Measurements from ENCODE around the gene PRR11.

PRR11 gene

DNA sequence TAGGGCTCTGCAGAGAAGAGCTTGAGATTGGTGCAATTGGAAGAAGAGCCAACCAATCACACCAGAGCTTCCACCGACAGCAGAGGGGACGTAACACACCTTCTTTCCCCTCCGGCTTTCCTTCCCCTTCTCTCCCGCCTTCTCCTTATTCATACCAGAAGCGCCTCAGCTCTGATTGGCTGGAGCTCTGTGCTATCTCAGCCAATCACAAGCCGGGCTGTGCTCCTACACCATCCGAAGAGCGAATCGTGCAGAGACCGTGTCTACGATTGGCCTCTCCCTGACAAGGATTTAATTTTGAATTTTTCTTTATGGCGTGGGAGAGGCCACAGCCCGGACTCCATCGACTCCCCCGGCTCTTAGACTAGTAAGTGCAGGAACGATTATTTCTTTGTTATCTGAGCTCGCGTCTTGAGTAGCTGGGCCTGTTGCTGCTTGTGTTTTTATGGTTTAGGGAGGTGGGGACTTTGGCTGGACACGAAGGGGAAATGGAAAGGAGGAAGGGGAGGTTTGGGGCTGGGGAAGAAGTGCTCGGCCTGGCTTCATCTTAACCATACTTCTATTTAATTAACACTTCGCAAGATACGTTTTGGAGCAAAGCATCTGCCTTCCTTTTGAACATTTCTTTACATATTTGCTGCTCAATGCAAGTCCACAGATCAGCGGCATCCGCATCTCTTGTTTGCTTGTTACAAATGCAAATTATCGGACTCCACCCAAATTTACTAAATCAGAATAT lies at the start of gene PRR11:
Gene PRR11, plus strand, starts transcription at position 308 of the 739 bp plus-strand sequence. CDS start 14,007 bp downstream, outside the sequence.
- Histone ChIP-seq H3K27ac (ENCODE audit: low read depth in 2 of 2, low read length in 2 of 2) (peak within 1 kb of the TSS; percentile 77 to 81), H3K9me3 (ENCODE audit: control insufficient read depth in 2 of 2, low read length in 2 of 2) (no peaks in the 10 kb centered on the region), H3K9ac (ENCODE audit: low read depth in 1 of 2, low read length in 2 of 2) (peak within 1 kb of the TSS; percentile 59 to 71), H3K4me3 (ENCODE audit: low read length in 2 of 2) (peak within 1 kb of the TSS; percentile 96), H3K36me3 (ENCODE audit: control insufficient read depth in 2 of 2, insufficient read depth in 2 of 2, low read length in 2 of 2) (no peaks in the 10 kb centered on the region), H3K27me3 (ENCODE audit: control insufficient read depth in 2 of 2, insufficient read depth in 2 of 2, low read length in 2 of 2) (no peaks in the 10 kb centered on the region), H3K4me1 (ENCODE audit: control insufficient read depth in 2 of 2, insufficient read depth in 2 of 2, low read length in 2 of 2) (peaks cover 3 to 10% of the 10 kb centered on the region in 2 donors)

GRCh38 chr17:59105852-59106462 lies 49.6 kb upstream of the PRR11 start:
- peak overlapping the region; percentile 84 to 89 for H3K27ac ChIP-seq (ENCODE audit: low read depth in 2 of 2, low read length in 2 of 2)
- H3K4me3 ChIP-seq (ENCODE audit: low read length in 2 of 2): peak overlapping the region; percentile 80 to 96
- H3K4me1 ChIP-seq (ENCODE audit: control insufficient read depth in 2 of 2, insufficient read depth in 2 of 2, low read length in 2 of 2): peaks cover 11 to 13% of the 10 kb centered on the region in 2 donors
- H3K9me3 ChIP-seq (ENCODE audit: control insufficient read depth in 2 of 2, low read length in 2 of 2): no peaks in the 10 kb centered on the region
- H3K36me3 ChIP-seq (ENCODE audit: control insufficient read depth in 2 of 2, insufficient read depth in 2 of 2, low read length in 2 of 2): no peaks in the 10 kb centered on the region
- H3K27me3 ChIP-seq (ENCODE audit: control insufficient read depth in 2 of 2, insufficient read depth in 2 of 2, low read length in 2 of 2): no peaks in the 10 kb centered on the region
- peak overlapping the region; percentile 75 to 87 for H3K9ac ChIP-seq (ENCODE audit: low read depth in 1 of 2, low read length in 2 of 2)

DNA sequence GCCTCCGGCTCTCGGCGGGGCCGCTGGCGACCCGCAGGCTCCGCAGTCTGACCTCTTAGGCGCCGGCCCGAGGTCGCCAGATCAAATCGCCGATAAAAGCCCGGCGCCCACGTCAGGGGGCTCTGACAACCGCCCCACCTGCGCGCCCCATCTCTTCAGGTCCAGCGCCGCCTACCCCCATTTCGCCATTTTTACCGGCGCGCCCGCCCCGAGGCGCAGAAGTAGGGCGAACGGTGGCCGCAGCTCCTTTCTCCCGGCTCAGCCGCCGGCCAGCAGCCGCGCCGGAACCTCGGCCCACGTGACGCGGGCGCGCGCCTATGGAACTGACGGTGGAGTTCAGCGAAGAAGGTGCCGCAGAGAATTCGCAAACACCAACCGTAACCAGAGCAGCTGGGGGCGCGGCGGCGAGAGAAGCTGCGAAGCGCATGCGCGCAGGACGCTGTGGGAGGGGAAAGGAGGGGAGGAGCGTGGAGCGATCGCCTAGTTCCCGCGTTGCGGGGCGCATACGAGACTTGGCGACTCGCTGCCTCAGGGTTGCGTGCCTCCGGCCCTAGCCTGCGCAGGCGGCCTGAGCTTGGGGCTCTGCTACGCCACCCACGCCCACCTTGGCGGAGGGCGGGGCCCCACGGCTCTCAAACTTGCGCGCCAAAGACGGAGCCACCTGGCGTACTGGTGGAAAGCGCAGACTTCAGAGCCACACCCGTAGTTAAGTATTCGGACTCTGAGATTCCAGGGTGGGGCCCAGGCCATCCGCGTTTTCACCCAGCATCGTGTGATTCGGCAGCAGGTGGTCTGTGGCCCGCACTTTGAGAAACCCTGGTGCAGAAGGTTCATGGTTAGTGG lies 48.9 kb upstream of the PRR11 start, which contains the start of gene TRIM37:
Gene TRIM37, minus strand, starts transcription at position 418 of the 843 bp plus-strand sequence. CDS start 419 bp downstream, outside the sequence.
- peak within 1 kb of the TSS; percentile 82 to 87 for H3K9ac ChIP-seq (ENCODE audit: low read depth in 1 of 2, low read length in 2 of 2)
- H3K27ac ChIP-seq (ENCODE audit: low read depth in 2 of 2, low read length in 2 of 2): peak within 1 kb of the TSS; percentile 84 to 89
- no peaks in the 10 kb centered on the region for H3K36me3 ChIP-seq (ENCODE audit: control insufficient read depth in 2 of 2, insufficient read depth in 2 of 2, low read length in 2 of 2)
- H3K9me3 ChIP-seq (ENCODE audit: control insufficient read depth in 2 of 2, low read length in 2 of 2): no peaks in the 10 kb centered on the region
- no peaks in the 10 kb centered on the region for H3K27me3 ChIP-seq (ENCODE audit: control insufficient read depth in 2 of 2, insufficient read depth in 2 of 2, low read length in 2 of 2)
- H3K4me1 ChIP-seq (ENCODE audit: control insufficient read depth in 2 of 2, insufficient read depth in 2 of 2, low read length in 2 of 2): peaks cover 11 to 13% of the 10 kb centered on the region in 2 donors
- peak within 1 kb of the TSS; percentile 80 to 96 for H3K4me3 ChIP-seq (ENCODE audit: low read length in 2 of 2)

GRCh38 chr17:59107306-59107670 lies 48.3 kb upstream of the PRR11 start:
- Histone ChIP-seq H3K4me1 (ENCODE audit: control insufficient read depth in 2 of 2, insufficient read depth in 2 of 2, low read length in 2 of 2) (peaks cover 11 to 13% of the 10 kb centered on the region in 2 donors), H3K27me3 (ENCODE audit: control insufficient read depth in 2 of 2, insufficient read depth in 2 of 2, low read length in 2 of 2) (no peaks in the 10 kb centered on the region), H3K9me3 (ENCODE audit: control insufficient read depth in 2 of 2, low read length in 2 of 2) (no peaks in the 10 kb centered on the region), H3K27ac (ENCODE audit: low read depth in 2 of 2, low read length in 2 of 2) (peak overlapping the region; percentile 84 to 89), H3K9ac (ENCODE audit: low read depth in 1 of 2, low read length in 2 of 2) (peak overlapping the region; percentile 60 to 82), H3K36me3 (ENCODE audit: control insufficient read depth in 2 of 2, insufficient read depth in 2 of 2, low read length in 2 of 2) (no peaks in the 10 kb centered on the region), H3K4me3 (ENCODE audit: low read length in 2 of 2) (peak overlapping the region; percentile 80 to 96)

DNA sequence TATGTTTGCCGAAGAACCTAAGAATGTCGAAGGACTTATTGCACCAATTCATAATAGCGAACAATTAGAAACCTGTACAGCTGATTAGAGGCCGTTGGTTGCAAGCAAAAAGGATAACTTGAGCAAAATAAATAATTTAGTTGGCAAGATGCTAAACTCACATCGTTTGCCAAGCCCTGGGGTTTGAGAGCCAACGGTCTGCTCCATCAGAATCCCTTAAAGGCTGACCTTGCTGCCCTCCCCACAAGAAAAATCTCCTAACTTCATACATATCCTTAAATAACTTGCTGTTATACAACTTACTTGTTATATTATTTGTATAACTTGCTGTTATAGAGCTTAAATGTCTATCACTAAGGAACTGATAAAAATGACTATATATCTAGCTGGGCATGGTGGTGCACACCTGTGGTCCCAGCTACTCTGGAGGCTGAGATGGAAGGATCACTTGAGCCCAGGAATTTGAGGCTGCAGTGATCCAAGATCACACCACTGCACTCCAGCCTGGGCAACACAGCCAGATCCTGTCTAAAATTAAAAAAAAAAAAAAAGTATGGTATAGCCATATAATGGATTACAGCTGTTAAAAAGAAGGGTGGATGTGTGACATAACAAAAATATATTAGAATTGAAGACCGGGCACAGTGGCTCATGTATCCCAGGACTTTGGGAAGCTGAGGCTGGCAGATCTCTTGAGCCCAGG lies 47.0 kb upstream of the PRR11 start:
- peaks cover 11 to 13% of the 10 kb centered on the region in 2 donors for H3K4me1 ChIP-seq (ENCODE audit: control insufficient read depth in 2 of 2, insufficient read depth in 2 of 2, low read length in 2 of 2)
- H3K9ac ChIP-seq (ENCODE audit: low read depth in 1 of 2, low read length in 2 of 2): no peak overlapping the region
- H3K27ac ChIP-seq (ENCODE audit: low read depth in 2 of 2, low read length in 2 of 2): no peak overlapping the region
- no peak overlapping the region for H3K4me3 ChIP-seq (ENCODE audit: low read length in 2 of 2)
- H3K27me3 ChIP-seq (ENCODE audit: control insufficient read depth in 2 of 2, insufficient read depth in 2 of 2, low read length in 2 of 2): no peaks in the 10 kb centered on the region
- H3K9me3 ChIP-seq (ENCODE audit: control insufficient read depth in 2 of 2, low read length in 2 of 2): no peaks in the 10 kb centered on the region
- H3K36me3 ChIP-seq (ENCODE audit: control insufficient read depth in 2 of 2, insufficient read depth in 2 of 2, low read length in 2 of 2): no peaks in the 10 kb centered on the region

GRCh38 chr17:59110973-59111372 lies 44.6 kb upstream of the PRR11 start:
- H3K4me3 ChIP-seq (ENCODE audit: low read length in 2 of 2): no peak overlapping the region

DNA sequence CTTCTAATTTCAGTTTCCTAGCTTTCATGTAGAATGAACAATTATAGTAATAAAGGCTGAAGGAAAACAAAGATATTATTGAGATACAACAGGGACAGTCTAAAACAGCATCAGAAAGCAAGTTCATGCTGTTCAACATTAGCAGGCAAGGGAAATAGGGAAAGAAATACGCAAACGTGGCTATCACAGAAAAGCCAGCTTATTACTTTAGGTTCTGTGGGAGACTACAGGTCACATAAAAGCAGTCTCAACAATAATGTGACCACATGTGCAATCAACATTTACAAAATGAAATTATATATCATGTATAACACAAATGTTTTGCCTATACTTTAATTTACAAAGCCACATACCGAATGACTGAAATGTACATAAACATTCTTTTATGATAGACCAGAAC lies 44.0 kb upstream of the PRR11 start:
- Histone ChIP-seq H3K27ac (ENCODE audit: low read depth in 2 of 2, low read length in 2 of 2) (no peak overlapping the region), H3K9ac (ENCODE audit: low read depth in 1 of 2, low read length in 2 of 2) (no peak overlapping the region), H3K36me3 (ENCODE audit: control insufficient read depth in 2 of 2, insufficient read depth in 2 of 2, low read length in 2 of 2) (no peaks in the 10 kb centered on the region), H3K4me1 (ENCODE audit: control insufficient read depth in 2 of 2, insufficient read depth in 2 of 2, low read length in 2 of 2) (peaks cover 3 to 7% of the 10 kb centered on the region in 2 donors), H3K27me3 (ENCODE audit: control insufficient read depth in 2 of 2, insufficient read depth in 2 of 2, low read length in 2 of 2) (no peaks in the 10 kb centered on the region), H3K4me3 (ENCODE audit: low read length in 2 of 2) (no peak overlapping the region), H3K9me3 (ENCODE audit: control insufficient read depth in 2 of 2, low read length in 2 of 2) (no peaks in the 10 kb centered on the region)

More at GRCh38 chr17:59110973-59111372, 44.6 kb upstream of the PRR11 start:
- Histone ChIP-seq H3K27me3 (ENCODE audit: control insufficient read depth in 2 of 2, insufficient read depth in 2 of 2, low read length in 2 of 2) (no peaks in the 10 kb centered on the region), H3K36me3 (ENCODE audit: control insufficient read depth in 2 of 2, insufficient read depth in 2 of 2, low read length in 2 of 2) (no peaks in the 10 kb centered on the region), H3K9ac (ENCODE audit: low read depth in 1 of 2, low read length in 2 of 2) (no peak overlapping the region), H3K4me1 (ENCODE audit: control insufficient read depth in 2 of 2, insufficient read depth in 2 of 2, low read length in 2 of 2) (peaks cover 5 to 7% of the 10 kb centered on the region in 2 donors), H3K9me3 (ENCODE audit: control insufficient read depth in 2 of 2, low read length in 2 of 2) (no peaks in the 10 kb centered on the region), H3K27ac (ENCODE audit: low read depth in 2 of 2, low read length in 2 of 2) (no peak overlapping the region)

- no peaks in the 10 kb centered on the region for H3K36me3 ChIP-seq (ENCODE audit: control insufficient read depth in 2 of 2, insufficient read depth in 2 of 2, low read length in 2 of 2)
- no peak overlapping the region for H3K27ac ChIP-seq (ENCODE audit: low read depth in 2 of 2, low read length in 2 of 2)
- H3K9ac ChIP-seq (ENCODE audit: low read depth in 1 of 2, low read length in 2 of 2): no peak overlapping the region
- H3K9me3 ChIP-seq (ENCODE audit: control insufficient read depth in 2 of 2, low read length in 2 of 2): no peaks in the 10 kb centered on the region
- no peaks in the 10 kb centered on the region for H3K4me1 ChIP-seq (ENCODE audit: control insufficient read depth in 2 of 2, insufficient read depth in 2 of 2, low read length in 2 of 2)
- H3K4me3 ChIP-seq (ENCODE audit: low read length in 2 of 2): no peak overlapping the region
- H3K27me3 ChIP-seq (ENCODE audit: control insufficient read depth in 2 of 2, insufficient read depth in 2 of 2, low read length in 2 of 2): no peaks in the 10 kb centered on the region
These were observed 40.1 kb upstream of the PRR11 start for GRCh38 chr17:59115474-59115873.

DNA sequence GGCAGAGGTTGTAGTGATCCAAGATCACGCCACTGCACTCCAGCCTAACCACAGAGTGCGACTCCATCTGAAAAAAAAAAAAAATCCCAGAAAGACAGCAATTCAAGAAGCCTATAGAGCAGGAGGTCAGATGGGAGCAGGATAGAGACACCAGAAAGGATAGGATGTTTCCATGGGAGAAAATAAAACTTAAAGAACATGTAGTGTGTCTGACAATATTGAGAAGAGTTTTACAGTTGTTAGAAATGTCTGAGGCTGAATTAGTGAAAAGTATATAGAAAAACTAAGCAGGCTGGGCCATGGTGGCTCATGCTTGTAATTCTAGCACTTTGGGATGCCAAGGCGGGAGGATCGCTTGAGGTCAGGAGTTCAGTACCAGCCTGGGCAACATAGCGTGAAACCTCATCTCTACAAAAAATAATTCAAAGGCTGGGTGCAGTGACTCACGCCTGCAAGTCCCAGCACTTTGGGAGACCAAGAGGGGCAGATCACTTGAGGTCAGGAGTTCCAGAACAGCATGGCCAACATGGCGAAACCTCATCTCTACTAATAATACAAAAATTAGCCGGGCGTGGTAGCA lies 33.6 kb upstream of the PRR11 start:
- Histone ChIP-seq H3K36me3 (ENCODE audit: control insufficient read depth in 2 of 2, insufficient read depth in 2 of 2, low read length in 2 of 2) (no peaks in the 10 kb centered on the region), H3K27me3 (ENCODE audit: control insufficient read depth in 2 of 2, insufficient read depth in 2 of 2, low read length in 2 of 2) (no peaks in the 10 kb centered on the region), H3K4me1 (ENCODE audit: control insufficient read depth in 2 of 2, insufficient read depth in 2 of 2, low read length in 2 of 2) (no peaks in the 10 kb centered on the region), H3K9ac (ENCODE audit: low read depth in 1 of 2, low read length in 2 of 2) (no peak overlapping the region), H3K9me3 (ENCODE audit: control insufficient read depth in 2 of 2, low read length in 2 of 2) (no peaks in the 10 kb centered on the region), H3K27ac (ENCODE audit: low read depth in 2 of 2, low read length in 2 of 2) (no peak overlapping the region), H3K4me3 (ENCODE audit: low read length in 2 of 2) (no peak overlapping the region)
